ENCODE results near the gene CYP26B1.

DNA sequence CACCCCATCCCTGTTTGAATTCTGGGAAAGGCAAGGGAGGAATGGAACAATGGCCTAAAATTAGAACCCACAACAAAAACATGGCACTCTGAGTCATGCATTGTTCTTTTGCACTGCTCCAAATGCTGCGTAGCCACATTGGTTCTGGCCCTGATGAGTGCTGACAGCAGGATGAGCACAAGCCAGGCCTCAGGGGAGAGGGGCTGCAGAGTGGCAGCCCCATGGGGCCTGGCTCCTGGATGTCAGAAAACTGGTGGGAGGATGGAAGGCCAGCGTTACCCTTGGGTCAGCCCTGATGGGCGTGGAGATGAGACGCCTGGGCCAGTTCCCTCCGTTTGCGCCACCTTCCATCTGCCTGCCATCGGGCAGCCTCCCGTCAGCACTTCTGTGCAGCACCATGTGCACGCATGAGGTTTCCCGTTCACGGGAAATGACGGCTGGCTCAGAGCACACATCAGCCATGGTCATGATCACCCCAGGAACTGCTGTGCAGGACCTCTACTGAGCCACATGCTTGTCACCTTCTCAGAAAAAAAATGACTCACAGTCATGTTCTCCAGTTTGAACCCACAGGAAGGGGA is 65.6 kb downstream of the CYP26B1 start:
- TF ChIP-seq, protein P1, sequence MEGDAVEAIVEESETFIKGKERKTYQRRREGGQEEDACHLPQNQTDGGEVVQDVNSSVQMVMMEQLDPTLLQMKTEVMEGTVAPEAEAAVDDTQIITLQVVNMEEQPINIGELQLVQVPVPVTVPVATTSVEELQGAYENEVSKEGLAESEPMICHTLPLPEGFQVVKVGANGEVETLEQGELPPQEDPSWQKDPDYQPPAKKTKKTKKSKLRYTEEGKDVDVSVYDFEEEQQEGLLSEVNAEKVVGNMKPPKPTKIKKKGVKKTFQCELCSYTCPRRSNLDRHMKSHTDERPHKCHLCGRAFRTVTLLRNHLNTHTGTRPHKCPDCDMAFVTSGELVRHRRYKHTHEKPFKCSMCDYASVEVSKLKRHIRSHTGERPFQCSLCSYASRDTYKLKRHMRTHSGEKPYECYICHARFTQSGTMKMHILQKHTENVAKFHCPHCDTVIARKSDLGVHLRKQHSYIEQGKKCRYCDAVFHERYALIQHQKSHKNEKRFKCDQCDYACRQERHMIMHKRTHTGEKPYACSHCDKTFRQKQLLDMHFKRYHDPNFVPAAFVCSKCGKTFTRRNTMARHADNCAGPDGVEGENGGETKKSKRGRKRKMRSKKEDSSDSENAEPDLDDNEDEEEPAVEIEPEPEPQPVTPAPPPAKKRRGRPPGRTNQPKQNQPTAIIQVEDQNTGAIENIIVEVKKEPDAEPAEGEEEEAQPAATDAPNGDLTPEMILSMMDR (IDR thresholded peaks at IDR 0.05): no peak
- TF ChIP-seq NFE2L1 (CRISPR knock-in tag; IDR thresholded peaks at IDR 0.05) (no peak), NFYB (CRISPR knock-in tag; conservative IDR thresholded peaks at IDR 0.05; ENCODE audit: low read depth) (no peak), HMGA2 (CRISPR knock-in tag; IDR thresholded peaks at IDR 0.05) (no peak), ATF1 (CRISPR knock-in tag; IDR thresholded peaks at IDR 0.05) (no peak), FOXJ3 (CRISPR knock-in tag; IDR thresholded peaks at IDR 0.05; ENCODE audit: borderline replicate concordance) (no peak), ZBTB21 (CRISPR knock-in tag; IDR thresholded peaks at IDR 0.05; ENCODE audit: borderline replicate concordance) (no peak), ZNF263 (CRISPR knock-in tag; IDR thresholded peaks at IDR 0.05; ENCODE audit: low read depth) (no peak)
- TF ChIP-seq, protein P2, sequence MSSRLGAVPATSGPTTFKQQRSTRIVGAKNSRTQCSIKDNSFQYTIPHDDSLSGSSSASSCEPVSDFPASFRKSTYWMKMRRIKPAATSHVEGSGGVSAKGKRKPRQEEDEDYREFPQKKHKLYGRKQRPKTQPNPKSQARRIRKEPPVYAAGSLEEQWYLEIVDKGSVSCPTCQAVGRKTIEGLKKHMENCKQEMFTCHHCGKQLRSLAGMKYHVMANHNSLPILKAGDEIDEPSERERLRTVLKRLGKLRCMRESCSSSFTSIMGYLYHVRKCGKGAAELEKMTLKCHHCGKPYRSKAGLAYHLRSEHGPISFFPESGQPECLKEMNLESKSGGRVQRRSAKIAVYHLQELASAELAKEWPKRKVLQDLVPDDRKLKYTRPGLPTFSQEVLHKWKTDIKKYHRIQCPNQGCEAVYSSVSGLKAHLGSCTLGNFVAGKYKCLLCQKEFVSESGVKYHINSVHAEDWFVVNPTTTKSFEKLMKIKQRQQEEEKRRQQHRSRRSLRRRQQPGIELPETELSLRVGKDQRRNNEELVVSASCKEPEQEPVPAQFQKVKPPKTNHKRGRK (CRISPR knock-in tag; IDR thresholded peaks at IDR 0.05; ENCODE audit: borderline replicate concordance): no peak

All from WTC11 (cell line).